GM10248 (cell line): Measurements from ENCODE around the gene PPFIBP1.
A peak's percentile ranks its signal among the peaks of the same experiment; 100 is the strongest.

Experiments
- CTCF ChIA-PET: fragments of 300-600 bp; sonication (Branson Sonifier 250); formaldehyde crosslinking; extraction: SDS; loops from one replicate; lab custom pipeline; 2021; ENCODE audit warnings: antibody characterized with exemption; lab: Yijun Ruan, JAX
- POLR2A ChIA-PET: fragments of 350-650 bp; sonication (Branson Sonifier 250); formaldehyde crosslinking; extraction: SDS; loops from one replicate; lab custom pipeline; 2020; ENCODE audit warnings: antibody characterized with exemption; lab: Yijun Ruan, JAX
- DNase-seq: peaks from one replicate; pipeline ENCODE4 v3.0.0; 2012; ENCODE audit errors: extremely low spot score
- CTCF ChIP-seq: IDR thresholded peaks from 2 replicates; pipeline ENCODE4 v1.5.1; 2012; ENCODE audit warnings: mild to moderate bottlenecking, low read depth; ENCODE audit errors: extremely low read depth, missing control alignments, control extremely low read depth

The PPFIBP1 gene

DNA sequence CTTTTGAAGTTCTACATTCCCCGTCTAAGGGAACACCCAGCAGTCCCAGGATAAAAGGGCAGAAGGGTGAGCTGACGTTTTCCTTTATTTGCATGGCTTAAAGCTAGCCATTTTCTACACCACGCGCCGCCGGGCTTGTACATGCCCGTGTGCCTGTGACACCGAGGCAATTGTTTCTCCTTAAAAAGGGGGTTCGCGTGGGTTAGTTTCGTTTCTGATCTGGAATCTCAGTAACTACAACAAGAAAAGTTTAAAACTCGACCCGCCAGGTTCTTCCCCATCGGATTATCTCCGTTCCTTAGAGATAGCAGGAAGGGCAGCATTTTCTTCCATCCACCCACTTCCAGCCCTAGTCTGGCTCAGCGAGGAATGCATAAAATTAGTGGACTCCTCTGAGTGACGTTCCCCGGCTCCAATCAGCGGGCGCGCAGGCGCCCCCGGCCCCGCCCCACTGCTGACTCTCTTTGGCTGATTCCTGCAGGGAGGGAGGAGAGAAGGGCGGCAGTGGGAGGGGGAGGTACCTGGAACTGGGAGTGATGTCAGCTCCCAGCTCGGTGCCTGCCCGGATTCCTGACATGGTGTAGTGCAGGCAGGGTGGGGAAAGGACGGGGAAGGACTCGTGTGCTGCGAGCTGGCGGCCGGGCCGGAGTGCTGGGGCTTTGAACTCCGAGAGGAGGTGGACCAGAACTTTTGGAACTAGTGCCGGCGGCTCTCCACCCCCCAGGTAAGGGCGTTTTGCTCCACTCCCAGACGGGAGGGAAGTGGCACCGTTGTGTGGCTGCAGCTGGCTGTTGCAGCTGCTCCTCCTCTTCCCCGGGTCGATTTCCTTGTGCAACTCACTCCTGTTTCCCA, at the start of gene PPFIBP1:
Gene PPFIBP1 (plus strand): TSS at position 565 of the 852 bp plus-strand sequence. CDS start 109,191 bp downstream, outside the sequence.
- ChIA-PET POLR2A (interaction anchor here (0.5 to 2.6 kb wide), 5 partner anchors 11 to 639 kb away, joined by 3 to 11 read pairs (median 8); no protein-coding TSS in a partner anchor), CTCF (interaction anchor here (0.7 to 3.7 kb wide), 9 partner anchors 10 to 129 kb away, joined by 3 to 13 read pairs (median 4); no protein-coding TSS in a partner anchor)
- TF ChIP-seq CTCF = no peak
- DNase-seq = peak; percentile 97

GRCh38 chr12:27474344-27474743, 49.7 kb upstream of the PPFIBP1 start:
- no peak for DNase-seq
- CTCF ChIA-PET = no interaction called here
- no peak for TF ChIP-seq CTCF
- POLR2A ChIA-PET = no interaction called here

DNA sequence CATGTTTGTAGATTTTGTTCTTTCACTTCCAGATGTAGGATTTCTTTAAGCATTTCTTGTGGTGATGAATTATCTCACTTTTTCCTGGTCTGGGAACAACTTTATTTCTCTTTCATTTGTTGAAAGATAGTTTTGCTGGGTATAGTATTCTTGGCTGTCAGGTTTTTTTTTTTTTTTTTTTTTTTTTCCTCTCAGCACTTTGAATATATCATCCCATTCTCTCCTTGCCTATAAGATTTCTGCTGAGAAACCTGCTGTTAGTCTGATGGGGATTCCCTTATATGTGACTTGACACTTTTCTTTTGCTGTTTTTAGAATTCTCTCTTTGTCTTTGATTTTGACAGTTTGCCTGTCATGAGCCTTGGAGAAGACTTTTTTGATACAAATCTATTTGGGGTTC, 47.0 kb upstream of the PPFIBP1 start:
- ChIA-PET CTCF (no interaction called here), POLR2A (no interaction called here)
- no peak for TF ChIP-seq CTCF
- no peak for DNase-seq

DNA sequence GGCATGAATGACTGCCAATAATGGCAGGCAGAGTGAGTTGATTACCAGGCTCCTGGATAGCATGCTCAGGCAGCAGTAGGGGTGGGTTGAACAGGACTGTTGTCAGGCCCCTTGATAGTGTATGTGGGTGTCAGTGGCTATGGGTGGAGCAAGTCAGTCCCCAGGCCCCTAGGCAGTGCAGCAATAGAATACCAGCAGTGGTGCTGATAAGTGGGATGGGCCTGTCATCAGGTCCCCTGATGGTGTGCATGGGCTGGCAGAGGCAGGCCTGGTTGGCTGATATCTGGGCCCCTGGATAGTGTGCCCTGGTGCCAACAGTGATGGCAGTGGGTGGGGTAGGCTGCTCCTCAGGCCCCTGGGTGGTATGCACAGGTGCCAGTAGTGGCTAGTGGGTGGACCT, 45.1 kb upstream of the PPFIBP1 start:
- CTCF ChIA-PET = no interaction called here
- TF ChIP-seq CTCF = no peak
- POLR2A ChIA-PET = no interaction called here
- DNase-seq = no peak

DNA sequence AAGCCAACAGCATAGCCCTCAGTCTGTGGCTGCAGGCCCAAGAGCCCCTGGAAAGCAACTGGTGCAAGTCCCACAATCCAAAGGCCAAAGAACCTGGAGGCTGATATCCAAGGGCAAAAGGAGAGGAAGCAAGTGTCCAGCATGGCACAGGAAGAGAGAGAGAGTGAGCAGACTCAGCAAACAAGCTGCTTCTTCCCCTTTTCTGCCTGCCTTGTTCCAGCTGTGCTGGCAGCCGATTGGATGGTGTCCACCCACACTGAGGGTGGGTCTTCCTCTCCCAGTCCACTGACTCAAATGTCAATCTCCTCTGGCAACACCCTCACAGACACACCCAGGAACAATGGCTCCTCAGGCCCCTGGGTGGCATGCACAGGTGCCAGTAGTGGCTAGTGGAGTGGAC, 44.0 kb upstream of the PPFIBP1 start:
- ChIA-PET CTCF (no interaction called here), POLR2A (no interaction called here)
- DNase-seq = no peak
- TF ChIP-seq CTCF = no peak

- no peak for DNase-seq
- TF ChIP-seq CTCF = no peak
- ChIA-PET CTCF (no interaction called here), POLR2A (no interaction called here)
These were observed 37.0 kb upstream of the PPFIBP1 start for GRCh38 chr12:27486961-27487360.

- no peak for DNase-seq
- POLR2A ChIA-PET = no interaction called here
- CTCF ChIA-PET = no interaction called here
- no peak for TF ChIP-seq CTCF
These were observed 35.5 kb upstream of the PPFIBP1 start for GRCh38 chr12:27488479-27488878.
